Neuronal stem cell (in vitro differentiated cells): ENCODE measurements around the gene OR5M8.

Experiments
- DNase-seq: peaks from one replicate; pipeline ENCODE4 v3.0.0-alpha.2; 2013; ENCODE audit warnings: low spot score
- H2AFZ ChIP-seq: one replicate; pipeline ENCODE4 v1.6.1; 2013; ENCODE audit warnings: mild to moderate bottlenecking, low read length, inconsistent platforms
- H2AK5ac ChIP-seq: 2 replicates; pipeline ENCODE4 v1.6.1; 2013; ENCODE audit warnings: low read depth, mild to moderate bottlenecking, inconsistent platforms, low read length, moderate library complexity, mixed read lengths
- H2BK120ac ChIP-seq: 2 replicates; pipeline ENCODE4 v1.6.1; 2013; ENCODE audit warnings: low read depth, mild to moderate bottlenecking, inconsistent platforms, low read length, moderate library complexity, mixed read lengths
- H2BK12ac ChIP-seq: one replicate; pipeline ENCODE4 v1.6.1; 2013; ENCODE audit warnings: low read length, inconsistent platforms
- H2BK15ac ChIP-seq: 2 replicates; pipeline ENCODE4 v1.6.1; 2013; ENCODE audit warnings: mild to moderate bottlenecking, low read length, inconsistent platforms, mixed read lengths
- H2BK5ac ChIP-seq: one replicate; pipeline ENCODE4 v1.6.1; 2013; ENCODE audit warnings: inconsistent platforms, mild to moderate bottlenecking, low read length, moderate library complexity
- H3K14ac ChIP-seq: one replicate; pipeline ENCODE4 v1.6.1; 2013; ENCODE audit warnings: low read length, inconsistent platforms
- H3K18ac ChIP-seq: 2 replicates; pipeline ENCODE4 v1.6.1; 2013; ENCODE audit warnings: low read length, inconsistent platforms
- H3K23ac ChIP-seq: 2 replicates; pipeline ENCODE4 v1.6.1; 2013; ENCODE audit warnings: low read depth, mild to moderate bottlenecking, mixed read lengths, low read length, inconsistent platforms; ENCODE audit not compliant: poor library complexity
- H3K27ac ChIP-seq: replicated peaks from 3 replicates; pipeline ENCODE4 v1.5.1; 2013; ENCODE audit warnings: low read length, inconsistent platforms
- H3K27me3 ChIP-seq, 3 experiments: 2 replicates each; pipeline ENCODE4 v1.6.1; 2013; ENCODE audit warnings: low read length in 3 of 3, mild to moderate bottlenecking in 2 of 3, inconsistent platforms in 1 of 3, low read depth in 1 of 3, mixed read lengths in 1 of 3, moderate library complexity in 1 of 3; ENCODE audit not compliant: control insufficient read depth in 3 of 3, insufficient read depth in 3 of 3
- H3K36me3 ChIP-seq, 2 donors: replicated peaks in 1 of 2; 2 replicates each; pipeline ENCODE4 v1.6.1; 2013; ENCODE audit warnings: low read length in 2 of 2; ENCODE audit not compliant: control insufficient read depth in 2 of 2, insufficient read depth in 2 of 2
- H3K4ac ChIP-seq: 2 replicates; pipeline ENCODE4 v1.6.1; 2013; ENCODE audit warnings: inconsistent platforms, mild to moderate bottlenecking, low read length, moderate library complexity
- H3K4me1 ChIP-seq, 2 donors: 1 replicate in 1 of 2; 2 replicates in 1 of 2; pipeline ENCODE4 v1.6.1; 2013; ENCODE audit warnings: low read length in 2 of 2, low read depth in 1 of 2; ENCODE audit not compliant: control insufficient read depth in 2 of 2, insufficient read depth in 1 of 2
- H3K4me2 ChIP-seq: one replicate; pipeline ENCODE4 v1.6.1; 2013; ENCODE audit warnings: mild to moderate bottlenecking, low read length, inconsistent platforms; ENCODE audit not compliant: insufficient read depth, poor library complexity, severe bottlenecking
- H3K4me3 ChIP-seq, 2 donors: 2 replicates each; pipeline ENCODE4 v1.5.1; 2013; ENCODE audit warnings: low read length in 2 of 2, mild to moderate bottlenecking in 2 of 2, inconsistent platforms in 1 of 2, moderate library complexity in 1 of 2
- H3K79me1 ChIP-seq: one replicate; pipeline ENCODE4 v1.6.1; 2013; ENCODE audit warnings: low read depth, mild to moderate bottlenecking, inconsistent platforms, low read length, moderate library complexity
- H3K9ac ChIP-seq: one replicate; pipeline ENCODE4 v1.6.1; 2013; ENCODE audit warnings: mild to moderate bottlenecking, low read depth, low read length, inconsistent platforms; ENCODE audit not compliant: poor library complexity
- H3K9me3 ChIP-seq, 2 donors: replicated peaks in 1 of 2; 2 replicates each; pipeline versions ENCODE3 to v1.6.1; 2013; ENCODE audit warnings: low read length in 2 of 2, mild to moderate bottlenecking in 2 of 2, inconsistent platforms in 1 of 2, low read depth in 1 of 2, mixed read lengths in 1 of 2, moderate library complexity in 1 of 2; ENCODE audit not compliant: control insufficient read depth in 2 of 2, insufficient read depth in 1 of 2
- H4K8ac ChIP-seq: one replicate; pipeline ENCODE4 v1.6.1; 2013; ENCODE audit warnings: low read depth, mild to moderate bottlenecking, inconsistent platforms, low read length, moderate library complexity
- H4K91ac ChIP-seq: one replicate; pipeline ENCODE4 v1.6.1; 2013; ENCODE audit warnings: low read length, low read depth, mild to moderate bottlenecking, inconsistent platforms; ENCODE audit not compliant: poor library complexity
- WGBS, 2 donors: extraction: QIAGEN DNeasy Blood & Tissue Kit; methylation state at CpG; one replicate each; pipeline ENCODE4 v1.1.7; 2013; ENCODE audit warnings: missing lambda C conversion rate in 2 of 2, mixed read lengths in 1 of 2; ENCODE audit not compliant: insufficient read length in 2 of 2, insufficient replicate concordance in 1 of 2; ENCODE audit errors: extremely low coverage in 2 of 2; 5-methylcytosine and 5-hydroxymethylcytosine counted together

OR5M8 gene

DNA sequence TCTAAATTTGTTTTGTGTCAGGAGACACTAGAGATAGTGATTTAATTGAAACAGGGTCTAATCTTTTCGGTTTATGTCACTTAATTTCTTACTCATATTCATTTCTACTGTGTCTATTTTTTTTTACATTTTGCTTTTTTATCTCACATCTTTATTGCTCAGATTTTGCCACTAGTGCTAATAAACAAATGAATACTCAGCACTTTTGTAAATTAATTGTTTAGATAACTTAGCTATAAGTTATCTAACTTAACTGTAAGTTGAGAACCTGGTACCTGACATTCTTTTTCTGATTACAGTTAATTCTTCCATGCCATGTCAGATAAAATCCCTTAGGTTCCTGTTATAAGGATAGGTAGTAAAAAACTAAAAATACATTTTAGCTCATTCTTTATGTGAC, 22.1 kb upstream of the OR5M8 start:
- Histone ChIP-seq H3K4ac (no peak overlapping the region), H3K14ac (no peak overlapping the region), H4K91ac (no peak overlapping the region), H3K4me2 (no peak overlapping the region), H3K4me3 (no peak overlapping the region), H3K9me3 (no peaks in the 10 kb centered on the region), H3K79me1 (no peaks in the 10 kb centered on the region), H4K8ac (no peak overlapping the region), H3K27me3 (no peaks in the 10 kb centered on the region), H2AFZ (no peak overlapping the region), H2BK15ac (no peak overlapping the region), H3K4me1 (no peaks in the 10 kb centered on the region), H2BK12ac (no peak overlapping the region), H2AK5ac (no peak overlapping the region), H3K23ac (no peak overlapping the region), H2BK120ac (no peak overlapping the region), H3K27ac (no peak overlapping the region), H3K36me3 (no peaks in the 10 kb centered on the region), H3K9ac (no peak overlapping the region), H3K18ac (no peak overlapping the region), H2BK5ac (no peak overlapping the region)
- no CpG with 5 or more reads among the region's 1 CpG for WGBS, 2 donors
- no peak for DNase-seq

DNA sequence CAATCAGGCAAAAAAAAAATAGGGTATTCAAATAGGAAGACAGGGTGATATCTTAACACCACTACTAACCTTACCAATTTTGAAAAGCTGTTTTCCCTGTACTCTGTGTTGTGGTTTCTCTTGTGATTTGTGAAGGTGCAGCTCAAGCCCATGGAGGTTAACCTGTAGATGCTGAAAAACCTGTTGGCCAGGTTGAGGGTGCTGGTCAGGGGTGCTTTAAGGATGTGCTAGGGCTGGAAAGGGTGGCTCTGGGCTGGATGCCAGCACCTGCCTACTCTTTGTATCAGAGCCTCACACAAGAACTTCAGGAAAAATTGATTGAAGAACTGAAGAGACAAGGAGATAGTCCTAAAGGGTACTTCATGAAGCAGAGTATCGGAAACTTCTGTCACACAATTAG, 18.3 kb upstream of the OR5M8 start:
- Histone ChIP-seq H3K4me3 (no peak overlapping the region), H4K8ac (no peak overlapping the region), H3K18ac (no peak overlapping the region), H3K4me2 (no peak overlapping the region), H3K9ac (no peak overlapping the region), H3K36me3 (no peaks in the 10 kb centered on the region), H2AK5ac (no peak overlapping the region), H2BK120ac (no peak overlapping the region), H3K14ac (no peak overlapping the region), H3K27ac (no peak overlapping the region), H3K23ac (no peak overlapping the region), H3K4me1 (no peaks in the 10 kb centered on the region), H3K27me3 (no peaks in the 10 kb centered on the region), H2BK15ac (no peak overlapping the region), H3K4ac (no peak overlapping the region), H3K9me3 (no peaks in the 10 kb centered on the region), H3K79me1 (no peaks in the 10 kb centered on the region), H2AFZ (no peak overlapping the region), H2BK5ac (no peak overlapping the region), H4K91ac (no peak overlapping the region), H2BK12ac (no peak overlapping the region)
- no CpG with 5 or more reads among the region's 1 CpG for WGBS, 2 donors
- no peak for DNase-seq

DNA sequence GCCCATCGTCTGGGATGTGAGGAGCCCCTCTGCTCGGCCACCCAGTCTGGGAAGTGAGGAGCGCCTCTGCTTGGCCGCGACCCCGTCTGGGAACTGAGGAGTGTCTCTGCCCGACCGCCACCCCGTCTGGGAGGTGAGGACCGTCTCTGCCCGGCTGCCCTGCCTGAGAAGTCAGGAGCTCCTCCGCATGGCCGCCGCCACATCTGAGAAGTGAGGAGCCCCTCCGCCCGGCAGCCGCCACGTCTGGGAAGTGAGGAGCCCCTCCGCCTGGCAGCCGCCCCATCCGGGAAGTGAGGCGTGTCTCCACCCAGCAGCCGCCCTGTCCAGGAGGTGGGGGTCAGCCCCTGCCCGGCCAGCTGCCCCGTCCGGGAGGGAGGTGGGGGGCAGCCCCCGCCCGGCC, 5.8 kb upstream of the OR5M8 start:
- no peaks in the 10 kb centered on the region for H3K27me3 ChIP-seq
- H3K27ac ChIP-seq, result no peak overlapping the region
- no peak overlapping the region for H4K91ac ChIP-seq
- no peak overlapping the region for H2AK5ac ChIP-seq
- H2BK12ac ChIP-seq, result no peak overlapping the region
- H3K4me2 ChIP-seq, result no peak overlapping the region
- no peak overlapping the region for H3K4ac ChIP-seq
- H3K9me3 ChIP-seq, result no peaks in the 10 kb centered on the region
- H2BK15ac ChIP-seq, result no peak overlapping the region
- H3K36me3 ChIP-seq, result no peaks in the 10 kb centered on the region
- H3K18ac ChIP-seq, result no peak overlapping the region
- H3K79me1 ChIP-seq, result no peaks in the 10 kb centered on the region
- H2BK5ac ChIP-seq, result no peak overlapping the region
- H3K4me1 ChIP-seq, result no peaks in the 10 kb centered on the region
- peak overlapping the region; percentile 38 for H3K14ac ChIP-seq
- no peak overlapping the region for H3K9ac ChIP-seq
- no peak overlapping the region for H2BK120ac ChIP-seq
- H3K4me3 ChIP-seq, result no peak overlapping the region
- no peak overlapping the region for H4K8ac ChIP-seq
- no peak overlapping the region for H2AFZ ChIP-seq
- no peak for DNase-seq
- no CpG with 5 or more reads among the region's 28 CpGs for WGBS, 2 donors
- H3K23ac ChIP-seq, result no peak overlapping the region

DNA sequence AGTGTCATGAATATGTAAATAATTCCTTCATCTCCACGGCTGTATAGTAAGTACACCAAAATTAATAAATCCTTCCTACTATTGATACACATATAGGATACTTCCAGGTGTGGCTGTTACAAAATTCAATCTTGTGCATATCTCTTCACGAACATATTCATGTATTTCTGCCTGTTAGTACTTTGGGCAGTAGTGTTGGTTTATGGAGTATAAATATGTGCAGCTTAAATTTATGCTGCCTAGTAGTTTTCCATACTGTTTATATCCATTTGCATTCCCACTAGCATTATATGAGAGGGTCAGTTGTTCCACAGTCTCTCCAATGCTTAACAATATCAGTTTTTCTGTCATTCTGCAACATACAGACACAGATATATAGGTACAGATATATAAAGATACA, 3.9 kb upstream of the OR5M8 start:
- DNase-seq, result no peak
- Histone ChIP-seq H3K4me2 (no peak overlapping the region), H3K18ac (no peak overlapping the region), H2BK15ac (no peak overlapping the region), H2AK5ac (no peak overlapping the region), H3K9me3 (no peaks in the 10 kb centered on the region), H3K4ac (no peak overlapping the region), H3K23ac (no peak overlapping the region), H3K27me3 (no peaks in the 10 kb centered on the region), H4K8ac (no peak overlapping the region), H3K4me3 (no peak overlapping the region), H2BK12ac (no peak overlapping the region), H2BK5ac (no peak overlapping the region), H3K14ac (no peak overlapping the region), H3K9ac (no peak overlapping the region), H2BK120ac (no peak overlapping the region), H3K36me3 (no peaks in the 10 kb centered on the region), H3K79me1 (no peaks in the 10 kb centered on the region), H2AFZ (no peak overlapping the region), H3K27ac (no peak overlapping the region), H4K91ac (no peak overlapping the region), H3K4me1 (no peaks in the 10 kb centered on the region)
- WGBS, 2 donors, result no CpG with 5 or more reads among the region's 2 CpGs
